Measurements from ENCODE around the gene CST1.
"Not testable (repeated sequence)": the region's sequence is repeated elsewhere in the genome, so short reads cannot be mapped to it uniquely, and the experiment has no call there.

GRCh38 chr20:23747092-23747491 is 3.6 kb downstream of the CST1 start:
- TF ChIP-seq SUZ12 (IDR thresholded peaks at IDR 0.05; ENCODE audit: extremely low read depth, insufficient read depth, insufficient read length); ZNF274 (IDR thresholded peaks at IDR 0.05; ENCODE audit: low read depth, low read length); YY1 (IDR thresholded peaks at IDR 0.05; ENCODE audit: insufficient read depth, insufficient read length): not testable (repeated sequence)

Measured in NT2/D1 (cell line).